Esophagus squamous epithelium (tissue), 5 donors: ENCODE measurements around the gene DOCK3. TPM values are rescaled to one million over a fixed set of nuclear protein-coding genes. Genes with fewer than 3 reads are reported as not detected.

Source experiments
- DNase-seq: peaks from one replicate; lab custom pipeline; 2025; lab: John Stamatoyannopoulos, UW
- H3K27ac ChIP-seq, 4 donors: fragments of 200-600 bp; sonication (generic); one replicate each; pipeline ENCODE4 v1.5.1; 2016 to 2019; ENCODE audit warnings: mild to moderate bottlenecking in 1 of 4
- H3K27me3 ChIP-seq, 4 donors: fragments of 200-600 bp; sonication (generic); 1 replicate in 3 of 4; 2 replicates in 1 of 4; pipeline versions ENCODE4 v1.5.1 to v1.6.0; 2017 to 2021; ENCODE audit warnings: antibody characterized with exemption in 1 of 4
- H3K36me3 ChIP-seq, 3 donors: fragments of 200-600 bp; sonication (generic); one replicate each; pipeline ENCODE4 v1.5.1; 2016 to 2019
- H3K4me1 ChIP-seq, 3 donors: fragments of 200-600 bp; sonication (generic); one replicate each; pipeline ENCODE4 v1.5.1; 2017 to 2019
- H3K4me3 ChIP-seq, 4 donors: fragments of 200-600 bp; sonication (generic); 1 replicate in 3 of 4; 2 replicates in 1 of 4; pipeline ENCODE4 v1.5.1; 2016 to 2019; ENCODE audit warnings: mild to moderate bottlenecking in 2 of 4, moderate library complexity in 1 of 4
- H3K9me3 ChIP-seq, 3 donors: fragments of 200-600 bp; sonication (generic); one replicate each; pipeline ENCODE4 v1.5.1; 2016 to 2019
- POLR2A ChIP-seq, 4 donors: fragments of 450-650 bp; IDR thresholded peaks; one replicate each; pipeline ENCODE4 v1.6.1; 2017; ENCODE audit warnings: antibody characterized with exemption in 4 of 4, mild to moderate bottlenecking in 4 of 4, moderate library complexity in 3 of 4
- WGBS, 2 donors: methylation state at CpG; one replicate each; pipeline ENCODE4 v1.1.5; 2018; 5-methylcytosine and 5-hydroxymethylcytosine counted together
- intact Hi-C: fragments of 100-400 bp; cut with DNase I; formaldehyde crosslinking; loops from one replicate; pipeline ENCODE4 v1.15.0; 2022
- total RNA-seq, 4 donors: library from RNA; depleted of rRNA; stranded (reverse); fragments of >200 nt; gene quantifications; one replicate each; pipeline ENCODE4 v1.1.0, GENCODE V29; 2016
- TF ChIP-seq, protein P1 (sequence below), 6 experiments: fragments of 450-650 bp in 4 of 6; fragments of 200-600 bp in 2 of 6; sonication (generic) in 2 of 6; IDR thresholded peaks; one replicate each; pipeline ENCODE4 v1.5.1; 2016 to 2019; ENCODE audit warnings: antibody characterized with exemption in 6 of 6, mild to moderate bottlenecking in 4 of 6, moderate library complexity in 4 of 6
- donor health status: DM: yes; HTN: yes; CAD: no.

DOCK3 gene
- total RNA-seq, 4 donors from 2014 or later = 0.92 to 1.7 (median 1.4) TPM

DNA sequence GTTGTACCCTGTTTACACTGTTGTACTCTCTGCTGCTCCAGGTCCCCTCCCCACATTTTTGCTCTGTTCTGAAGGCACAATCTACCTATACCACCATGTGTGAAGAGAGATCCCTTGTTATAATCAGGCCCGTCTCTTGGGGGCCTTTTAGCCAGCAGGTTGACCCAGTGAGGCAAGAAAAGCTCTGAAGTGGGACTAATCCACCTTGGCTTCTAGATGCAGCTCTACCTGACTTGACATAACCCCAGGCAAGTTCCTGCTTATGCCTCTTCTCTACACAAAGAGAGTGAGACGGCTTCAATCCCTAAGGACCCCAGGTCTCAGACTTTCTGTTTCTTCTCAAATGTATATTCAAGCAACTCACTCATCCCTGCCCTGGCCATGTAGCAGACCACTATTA lies 653.5 kb downstream of the DOCK3 start:
- no peaks in the 10 kb centered on the region for H3K4me1 ChIP-seq
- H3K9me3 ChIP-seq = no peaks in the 10 kb centered on the region
- DNase-seq = no peak
- no peak overlapping the region for H3K4me3 ChIP-seq
- intact Hi-C loops = no loop called here
- H3K27ac ChIP-seq = no peak overlapping the region
- 59 to 96% methylated on average over 2 of the region's 2 CpGs for WGBS, 2 donors
- TF ChIP-seq POLR2A (IDR thresholded peaks at IDR 0.05) = no peak
- TF ChIP-seq, protein P1, sequence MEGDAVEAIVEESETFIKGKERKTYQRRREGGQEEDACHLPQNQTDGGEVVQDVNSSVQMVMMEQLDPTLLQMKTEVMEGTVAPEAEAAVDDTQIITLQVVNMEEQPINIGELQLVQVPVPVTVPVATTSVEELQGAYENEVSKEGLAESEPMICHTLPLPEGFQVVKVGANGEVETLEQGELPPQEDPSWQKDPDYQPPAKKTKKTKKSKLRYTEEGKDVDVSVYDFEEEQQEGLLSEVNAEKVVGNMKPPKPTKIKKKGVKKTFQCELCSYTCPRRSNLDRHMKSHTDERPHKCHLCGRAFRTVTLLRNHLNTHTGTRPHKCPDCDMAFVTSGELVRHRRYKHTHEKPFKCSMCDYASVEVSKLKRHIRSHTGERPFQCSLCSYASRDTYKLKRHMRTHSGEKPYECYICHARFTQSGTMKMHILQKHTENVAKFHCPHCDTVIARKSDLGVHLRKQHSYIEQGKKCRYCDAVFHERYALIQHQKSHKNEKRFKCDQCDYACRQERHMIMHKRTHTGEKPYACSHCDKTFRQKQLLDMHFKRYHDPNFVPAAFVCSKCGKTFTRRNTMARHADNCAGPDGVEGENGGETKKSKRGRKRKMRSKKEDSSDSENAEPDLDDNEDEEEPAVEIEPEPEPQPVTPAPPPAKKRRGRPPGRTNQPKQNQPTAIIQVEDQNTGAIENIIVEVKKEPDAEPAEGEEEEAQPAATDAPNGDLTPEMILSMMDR (IDR thresholded peaks at IDR 0.05) = no peak
- H3K27me3 ChIP-seq = no peaks in the 10 kb centered on the region
- H3K36me3 ChIP-seq = no peaks in the 10 kb centered on the region

DNA sequence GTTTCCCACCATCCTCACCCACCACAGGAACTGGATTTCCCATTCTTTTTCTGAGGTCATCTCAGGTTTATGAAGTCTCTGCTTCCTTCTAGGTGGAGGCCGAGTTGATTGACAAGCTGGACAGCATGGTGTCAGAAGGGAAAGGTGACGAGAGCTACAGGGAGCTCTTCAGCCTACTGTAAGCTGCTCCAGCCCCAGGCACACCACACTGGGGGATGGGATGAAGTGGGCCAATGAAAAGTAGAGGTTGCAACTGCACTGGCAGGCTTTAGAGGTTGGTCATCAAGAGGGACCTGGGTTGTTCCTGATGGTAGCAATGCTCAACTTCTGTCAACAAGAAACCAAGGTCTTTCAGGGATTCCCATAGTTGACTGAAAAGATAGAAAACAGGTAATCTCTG lies 655.3 kb downstream of the DOCK3 start:
- H3K36me3 ChIP-seq = no peaks in the 10 kb centered on the region
- H3K4me1 ChIP-seq = no peaks in the 10 kb centered on the region
- intact Hi-C loops = no loop called here
- H3K27me3 ChIP-seq = no peaks in the 10 kb centered on the region
- no peak for DNase-seq
- no peak overlapping the region for H3K4me3 ChIP-seq
- 74% methylated on average over 2 of the region's 2 CpGs; no CpG with 5 or more reads in 1 of the 2 donors for WGBS, 2 donors
- no peaks in the 10 kb centered on the region for H3K9me3 ChIP-seq
- no peak overlapping the region for H3K27ac ChIP-seq
- no peak for TF ChIP-seq POLR2A (IDR thresholded peaks at IDR 0.05)
- TF ChIP-seq, protein P1 (IDR thresholded peaks at IDR 0.05) = no peak

DNA sequence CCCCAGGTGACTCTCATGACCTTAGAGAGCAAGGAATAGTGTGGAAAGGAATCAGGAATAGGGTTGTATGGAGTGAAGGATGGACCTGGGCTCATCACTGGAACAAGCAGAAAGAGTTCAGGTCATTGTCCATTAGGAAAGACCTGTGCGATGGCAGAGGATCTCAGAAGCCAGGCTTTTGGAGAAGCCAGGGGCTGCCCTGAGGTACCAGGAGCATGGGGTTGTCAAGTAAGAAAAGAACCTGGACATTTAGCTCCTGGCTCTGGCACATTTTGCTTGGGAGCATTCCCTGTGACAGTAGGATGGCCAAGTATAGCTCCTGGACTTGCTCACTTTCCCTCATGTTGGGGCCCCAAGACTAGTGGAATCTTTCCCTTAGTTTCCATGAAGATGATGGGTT lies 657.4 kb downstream of the DOCK3 start:
- TF ChIP-seq, protein P1 (IDR thresholded peaks at IDR 0.05) = no peak
- no peak for TF ChIP-seq POLR2A (IDR thresholded peaks at IDR 0.05)
- intact Hi-C loops = no loop called here
- H3K4me1 ChIP-seq = no peaks in the 10 kb centered on the region
- no peaks in the 10 kb centered on the region for H3K27me3 ChIP-seq
- H3K9me3 ChIP-seq = no peaks in the 10 kb centered on the region
- WGBS, 2 donors = 91% methylated on average over 1 of the region's 1 CpG; no CpG with 5 or more reads in 1 of the 2 donors
- no peaks in the 10 kb centered on the region for H3K36me3 ChIP-seq
- no peak for DNase-seq
- no peak overlapping the region for H3K4me3 ChIP-seq
- no peak overlapping the region for H3K27ac ChIP-seq

DNA sequence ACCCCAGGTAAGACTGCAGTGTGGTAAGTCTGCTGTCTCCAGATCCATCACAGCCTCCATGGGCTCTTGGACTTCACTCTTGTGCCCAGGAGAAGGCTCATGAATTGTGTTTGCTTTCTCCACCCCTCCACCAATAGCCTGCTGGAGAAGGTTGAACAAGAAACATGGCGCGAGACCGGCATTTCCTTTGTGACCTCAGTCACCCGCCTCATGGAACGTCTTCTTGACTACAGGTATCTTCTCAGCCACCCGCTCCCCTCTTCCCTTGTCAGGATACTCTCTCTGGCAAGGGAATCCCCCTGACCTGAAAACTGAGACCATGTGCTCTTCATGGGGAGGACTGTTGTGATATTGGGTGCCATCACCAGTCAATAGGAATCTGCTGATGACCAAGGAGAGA lies 658.3 kb downstream of the DOCK3 start:
- Histone ChIP-seq H3K27me3 (no peaks in the 10 kb centered on the region), H3K27ac (no peak overlapping the region), H3K4me3 (no peak overlapping the region), H3K36me3 (no peaks in the 10 kb centered on the region), H3K9me3 (no peaks in the 10 kb centered on the region), H3K4me1 (no peaks in the 10 kb centered on the region)
- DNase-seq = no peak
- 91% methylated on average over 6 of the region's 6 CpGs; no CpG with 5 or more reads in 1 of the 2 donors for WGBS, 2 donors
- intact Hi-C loops = no loop called here
- TF ChIP-seq, protein P1 (IDR thresholded peaks at IDR 0.05) = no peak
- TF ChIP-seq POLR2A (IDR thresholded peaks at IDR 0.05) = no peak

DNA sequence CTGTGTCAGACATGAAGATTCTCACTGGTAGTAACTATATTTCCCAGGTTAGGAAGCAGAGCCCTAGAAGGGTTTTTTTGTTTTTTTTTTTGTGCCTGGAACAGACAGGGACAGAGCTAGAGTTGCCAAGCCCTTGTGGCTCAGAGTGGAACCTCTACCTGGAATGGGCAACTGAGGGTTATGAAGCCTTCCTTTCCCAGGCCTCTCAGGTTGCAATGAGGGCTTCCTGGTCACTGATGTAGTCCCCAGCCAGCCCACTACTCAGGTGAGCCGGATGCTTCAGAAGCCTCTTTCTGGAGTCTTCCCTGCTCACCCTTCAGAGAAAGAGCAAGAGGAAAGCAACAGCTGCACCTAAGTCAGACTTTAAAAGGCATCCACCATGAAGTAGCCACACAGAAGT lies 661.5 kb downstream of the DOCK3 start:
- 60 to 86% methylated on average over 1 of the region's 1 CpG for WGBS, 2 donors
- peaks cover 0 to 14% (median 13%) of the 10 kb centered on the region in 3 donors for H3K4me1 ChIP-seq
- intact Hi-C loops = no loop called here
- no peaks in the 10 kb centered on the region for H3K27me3 ChIP-seq
- no peaks in the 10 kb centered on the region for H3K36me3 ChIP-seq
- no peaks in the 10 kb centered on the region for H3K9me3 ChIP-seq
- TF ChIP-seq, protein P1 (IDR thresholded peaks at IDR 0.05) = no peak
- no peak for TF ChIP-seq POLR2A (IDR thresholded peaks at IDR 0.05)
- H3K27ac ChIP-seq = no peak overlapping the region
- no peak for DNase-seq
- no peak overlapping the region for H3K4me3 ChIP-seq
